K562 (cell line): ENCODE measurements around the gene GSKIP. TPM values are rescaled to one million over a fixed set of nuclear protein-coding genes. Genes with fewer than 3 reads are reported as not detected.
A peak's percentile ranks its signal among the peaks of the same experiment; 100 is the strongest.

Experiments used
- ATAC-seq: fragments of 200-7000 bp; cut with Tn5 transposase; 3 replicates; pipeline ENCODE4 v1.9.1; 2020; ENCODE audit warnings: moderate library complexity
- BruUV-seq: library from RNA; stranded (reverse); fragments of 400-500 nt; replicated peaks from 2 replicates; lab custom pipeline; 2021; lab: Mats Ljungman, UMichigan
- CTCF ChIA-PET: fragments of 300-600 bp; formaldehyde crosslinking; extraction: SDS; loops from one replicate; lab custom pipeline; 2021; ENCODE audit warnings: low intra/inter-chr PET ratio; lab: Yijun Ruan, JAX
- POLR2A ChIA-PET: fragments of 300-600, 350-650 bp; sonication (Branson Sonifier 250); formaldehyde crosslinking; extraction: SDS; loops from one replicate; lab custom pipeline; 2021; ENCODE audit warnings: antibody characterized with exemption, inconsistent platforms; lab: Yijun Ruan, JAX
- DNase-seq, 4 experiments: peaks; one replicate each; pipeline versions ENCODE4 v3.0.0 to v3.0.0-alpha.2; 2011 to 2018; ENCODE audit warnings: low spot score in 3 of 4, mixed read lengths in 3 of 4; ENCODE audit errors: extremely low read depth in 1 of 4
- FAIRE-seq: peaks from 2 replicates; lab custom pipeline; 2011; peaks lifted over from hg19 to GRCh38; lab: Jason Lieb, UNC
- H2AFZ ChIP-seq: 2 replicates; pipeline ENCODE4 v1.6.0; 2011; ENCODE audit warnings: low read depth, low read length, control low read depth, inconsistent platforms
- H3K27ac ChIP-seq: fragments of 200-600 bp; 3 replicates; pipeline ENCODE4 v1.8.0; 2011; ENCODE audit warnings: low read depth, mild to moderate bottlenecking, control low read depth, inconsistent platforms, low read length, moderate library complexity, mixed read lengths; ENCODE audit errors: extremely low read depth
- H3K27me3 ChIP-seq, 2 experiments: fragments of 300-600 bp in 1 of 2; 2 replicates in 1 of 2; 3 replicates in 1 of 2; pipeline versions ENCODE4 v1.6.0 to v1.8.0; 2011; ENCODE audit warnings: inconsistent platforms in 2 of 2, low read length in 2 of 2, mild to moderate bottlenecking in 1 of 2, mixed read lengths in 1 of 2, moderate library complexity in 1 of 2; ENCODE audit not compliant: control insufficient read depth in 2 of 2, insufficient read depth in 2 of 2
- H3K36me3 ChIP-seq: fragments of 300-600 bp; 3 replicates; pipeline ENCODE4 v1.8.0; 2011; ENCODE audit warnings: mild to moderate bottlenecking, low read length, inconsistent platforms; ENCODE audit not compliant: control insufficient read depth, insufficient read depth
- H3K4me1 ChIP-seq, 2 experiments: fragments of 200-600 bp in 1 of 2; replicated peaks in 1 of 2; 2 replicates in 1 of 2; 3 replicates in 1 of 2; pipeline versions ENCODE4 v1.5.1 to v1.8.0; 2011; ENCODE audit warnings: inconsistent platforms in 2 of 2, low read length in 2 of 2, mild to moderate bottlenecking in 1 of 2, mixed read lengths in 1 of 2, moderate library complexity in 1 of 2; ENCODE audit not compliant: control insufficient read depth in 2 of 2, insufficient read depth in 2 of 2
- H3K4me2 ChIP-seq: 2 replicates; pipeline ENCODE4 v1.6.1; 2011; ENCODE audit warnings: low read length, control low read depth, inconsistent platforms, mixed read lengths; ENCODE audit not compliant: insufficient read depth
- H3K4me3 ChIP-seq: fragments of 200-600 bp; sonication (generic), shearing (Covaris generic); 2 replicates; pipeline ENCODE4 v1.5.1; 2016; ENCODE audit warnings: control low read depth, inconsistent platforms
- H3K79me2 ChIP-seq: fragments of 200-600 bp; 3 replicates; pipeline ENCODE4 v1.8.0; 2011; ENCODE audit warnings: low read length, inconsistent platforms; ENCODE audit not compliant: control insufficient read depth, insufficient read depth
- H3K9ac ChIP-seq, 2 experiments: 2 replicates each; pipeline versions ENCODE4 v1.6.0 to v1.6.1; 2011; ENCODE audit warnings: low read depth in 2 of 2, low read length in 2 of 2, control low read depth in 1 of 2, inconsistent platforms in 1 of 2, mild to moderate bottlenecking in 1 of 2, mixed read lengths in 1 of 2; ENCODE audit not compliant: insufficient read depth in 1 of 2
- H3K9me1 ChIP-seq: one replicate; pipeline ENCODE4 v1.6.0; 2011; ENCODE audit warnings: inconsistent platforms, mild to moderate bottlenecking, low read length, moderate library complexity; ENCODE audit not compliant: control insufficient read depth, insufficient read depth
- H3K9me3 ChIP-seq: replicated peaks from 2 replicates; pipeline ENCODE4 v1.5.1; 2011; ENCODE audit warnings: low read depth, low read length, inconsistent platforms; ENCODE audit not compliant: control insufficient read depth, insufficient read depth
- H4K20me1 ChIP-seq: replicated peaks from 2 replicates; pipeline ENCODE4 v1.6.1; 2011; ENCODE audit warnings: low read length, inconsistent platforms, mixed read lengths; ENCODE audit not compliant: control insufficient read depth, insufficient read depth
- ARNT ChIP-seq, 2 experiments: fragments of 450-650 bp; IDR thresholded peaks; 2 replicates each; pipeline ENCODE4 v1.6.1; 2016; ENCODE audit warnings: mild to moderate bottlenecking in 1 of 2
- HMGN3 ChIP-seq: IDR thresholded peaks from 2 replicates; pipeline ENCODE4 v1.6.1; 2011; ENCODE audit warnings: borderline replicate concordance, low read depth, mild to moderate bottlenecking, mixed read lengths, low read length; ENCODE audit not compliant: insufficient read length; ENCODE audit errors: extremely low read depth
- KAT7 ChIP-seq: sonication (generic); formaldehyde crosslinking; IDR thresholded peaks from 2 replicates; pipeline ENCODE4 v1.8.0; 2022; ENCODE audit warnings: missing genetic modification reagents, mild to moderate bottlenecking, borderline replicate concordance
- KLF13 ChIP-seq: fragments of 450-650 bp; IDR thresholded peaks from 2 replicates; pipeline ENCODE4 v1.6.1; 2016; ENCODE audit warnings: missing genetic modification characterization, low read depth, mild to moderate bottlenecking, missing compliant biosample characterization, moderate library complexity, borderline replicate concordance
- MED1 ChIP-seq: sonication (generic); formaldehyde crosslinking; IDR thresholded peaks from 2 replicates; pipeline ENCODE4 v1.8.1; 2023; ENCODE audit warnings: missing genetic modification reagents, borderline replicate concordance
- TOE1 ChIP-seq, 2 experiments: fragments of 450-650 bp in 1 of 2; sonication (generic) in 1 of 2; formaldehyde crosslinking in 1 of 2; IDR thresholded peaks; 2 replicates each; pipeline versions ENCODE4 v1.7.1 to v1.8.0; 2016 to 2022; ENCODE audit warnings: borderline replicate concordance in 2 of 2, mild to moderate bottlenecking in 2 of 2, antibody characterized with exemption in 1 of 2, inconsistent platforms in 1 of 2, low read depth in 1 of 2, missing genetic modification reagents in 1 of 2, moderate library complexity in 1 of 2
- ZNF584 ChIP-seq: fragments of 200-800 bp; sonication (Bioruptor generic); IDR thresholded peaks from 2 replicates; pipeline ENCODE4 v1.6.1; 2016; ENCODE audit warnings: low read depth, mild to moderate bottlenecking, missing genetic modification characterization, missing compliant biosample characterization
- WGBS: fragments of 100-300 bp; shearing (Covaris generic); methylation state at CpG from one replicate; pipeline ENCODE4 v1.1.6; 2016; ENCODE audit warnings: low coverage, mixed read lengths; ENCODE audit not compliant: insufficient coverage; ENCODE audit errors: missing lambda C conversion rate; 5-methylcytosine and 5-hydroxymethylcytosine counted together
- in situ Hi-C: fragments of 300-500 bp; cut with MboI; formaldehyde crosslinking; loops from 4 replicates; pipeline ENCODE4 v1.15.0; 2018; ENCODE audit warnings: inconsistent platforms, mixed read lengths
- intact Hi-C: fragments of 100-400 bp; cut with micrococcal nuclease; formaldehyde crosslinking; loops from 2 replicates; pipeline ENCODE4 v1.14.2; 2022
- polyA plus RNA-seq, 8 experiments: library from polyadenylated mRNA; depleted of rRNA in 4 of 8; stranded (reverse) in 5 of 8; unstranded in 3 of 8; fragments of >200 nt; fragmentation: Nextera tagmentation in 2 of 8; fragmentation: Illumina TruSeq in 1 of 8; extraction: Ambion mirVana in 2 of 8; extraction: Trizol in 1 of 8; gene quantifications; 2 replicates each; pipeline versions ENCODE4 v1.2.1 to v1.2.3, GENCODE V29; 2011 to 2014; ENCODE audit warnings: inconsistent platforms in 1 of 8, missing spikeins in 1 of 8
- total RNA-seq, 7 experiments: library from RNA; depleted of rRNA in 6 of 7; stranded (reverse); fragments of >200 nt in 6 of 7; fragmentation: Illumina TruSeq in 2 of 7; extraction: Trizol in 2 of 7; gene quantifications; 2 replicates each; pipeline versions ENCODE4 v1.2.1 to v1.2.3, GENCODE V29; 2011 to 2021; ENCODE audit warnings: low replicate concordance in 1 of 7
- TF ChIP-seq, protein P1 (sequence below), 3 experiments: fragments of 200-800 bp in 1 of 3; fragments of 250-450 bp in 1 of 3; fragments of 450-650 bp in 1 of 3; sonication (Bioruptor Pico) in 1 of 3; sonication (Bioruptor generic) in 1 of 3; formaldehyde crosslinking in 1 of 3; IDR thresholded peaks; 2 replicates each; pipeline versions ENCODE4 v1.6.1 to v1.8.0; 2016 to 2022; ENCODE audit warnings: mild to moderate bottlenecking in 2 of 3, missing genetic modification characterization in 2 of 3, missing compliant biosample characterization in 1 of 3, moderate library complexity in 1 of 3
- TF ChIP-seq, protein P2 (sequence below): sonication (generic); formaldehyde crosslinking; IDR thresholded peaks from 2 replicates; pipeline ENCODE4 v1.8.0; 2022; ENCODE audit warnings: missing genetic modification reagents, mild to moderate bottlenecking, moderate library complexity, borderline replicate concordance
- TF ChIP-seq, protein P3 (sequence below): fragments of 250-450 bp; sonication (Bioruptor Pico); IDR thresholded peaks from 2 replicates; pipeline ENCODE4 v1.8.0; 2021; ENCODE audit warnings: moderate library complexity, mild to moderate bottlenecking, inconsistent platforms
- TF ChIP-seq, protein P4 (sequence below), 2 experiments: fragments of 250-450 bp in 1 of 2; fragments of 450-650 bp in 1 of 2; sonication (Bioruptor Pico) in 1 of 2; IDR thresholded peaks; 2 replicates each; pipeline versions ENCODE4 v1.6.1 to v1.8.0; 2016 to 2021; ENCODE audit warnings: mild to moderate bottlenecking in 2 of 2, moderate library complexity in 2 of 2, missing compliant biosample characterization in 1 of 2, missing genetic modification characterization in 1 of 2

The GSKIP gene
- total and polyA plus RNA-seq, 9 of the 15 experiments (the other 6 are each of a cell fraction or from before 2014, with no cell fraction given): 12.9 to 58.9 (median 22.2) TPM

DNA sequence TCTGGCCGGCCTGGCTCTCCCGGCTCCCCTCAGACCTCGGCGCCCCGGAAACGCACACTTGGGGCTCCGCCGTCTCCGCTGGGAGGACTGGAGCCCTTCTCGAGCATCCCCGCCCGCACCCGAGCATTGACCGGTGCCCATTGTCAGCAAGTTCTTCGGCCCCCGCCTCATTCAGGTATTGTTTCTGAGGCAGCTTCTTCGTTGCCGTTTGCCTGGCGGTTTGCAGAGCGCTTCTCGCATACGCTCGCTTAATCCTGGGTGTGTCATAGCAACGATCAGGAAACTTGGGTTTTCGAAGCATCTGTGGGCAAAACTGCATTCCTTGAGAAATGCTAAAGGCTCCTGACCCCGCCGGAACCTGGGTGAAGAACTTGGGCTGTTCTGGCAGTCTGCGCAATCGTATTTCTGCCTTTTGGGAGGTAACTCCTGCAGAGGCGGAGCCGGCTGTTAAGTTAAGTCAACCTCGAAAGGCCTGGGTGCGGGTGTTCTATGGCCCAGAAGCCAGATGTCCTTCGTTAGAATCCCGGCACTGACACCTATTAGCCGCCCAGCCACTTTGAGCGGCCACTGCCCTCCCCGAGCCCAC lies 518 bp downstream of the GSKIP start:
- Histone ChIP-seq H3K36me3 (no peaks in the 10 kb centered on the region), H3K9me3 (no peaks in the 10 kb centered on the region), H3K4me2 (peak overlapping the region; percentile 72), H2AFZ (peak overlapping the region; percentile 22; the same call in 1 of the 2 replicates), H3K27me3 (no peaks in the 10 kb centered on the region), H4K20me1 (0 out of 2 replicates have a peak, but pooled peaks cover 3% of the 10 kb centered on the region), H3K4me3 (peak overlapping the region; percentile 92), H3K9ac (peak overlapping the region; percentile 65 to 90), H3K79me2 (peaks cover 95% of the 10 kb centered on the region), H3K27ac (peak overlapping the region; percentile 77), H3K9me1 (no peaks in the 10 kb centered on the region), H3K4me1 (peaks cover 14 to 34% of the 10 kb centered on the region in 2 experiments)
- peak; percentile 12 to 65 (median 14) for DNase-seq
- ChIA-PET CTCF (interaction anchor here (0.6 kb wide), 1 partner anchor 50 kb away, joined by 3 read pairs; no protein-coding TSS in a partner anchor), POLR2A (no interaction called here)
- BruUV-seq: no TSS peak
- ATAC-seq: peak; percentile 33
- FAIRE-seq: peak; percentile 61
- under 1% methylated on average over 28 of the region's 38 CpGs for WGBS
- intact Hi-C loops: loop anchor here (5.0 kb wide), 1 partner anchor 43 kb away; no protein-coding TSS in a partner anchor
- in situ Hi-C loops: no loop called here
- TF ChIP-seq, protein P1, sequence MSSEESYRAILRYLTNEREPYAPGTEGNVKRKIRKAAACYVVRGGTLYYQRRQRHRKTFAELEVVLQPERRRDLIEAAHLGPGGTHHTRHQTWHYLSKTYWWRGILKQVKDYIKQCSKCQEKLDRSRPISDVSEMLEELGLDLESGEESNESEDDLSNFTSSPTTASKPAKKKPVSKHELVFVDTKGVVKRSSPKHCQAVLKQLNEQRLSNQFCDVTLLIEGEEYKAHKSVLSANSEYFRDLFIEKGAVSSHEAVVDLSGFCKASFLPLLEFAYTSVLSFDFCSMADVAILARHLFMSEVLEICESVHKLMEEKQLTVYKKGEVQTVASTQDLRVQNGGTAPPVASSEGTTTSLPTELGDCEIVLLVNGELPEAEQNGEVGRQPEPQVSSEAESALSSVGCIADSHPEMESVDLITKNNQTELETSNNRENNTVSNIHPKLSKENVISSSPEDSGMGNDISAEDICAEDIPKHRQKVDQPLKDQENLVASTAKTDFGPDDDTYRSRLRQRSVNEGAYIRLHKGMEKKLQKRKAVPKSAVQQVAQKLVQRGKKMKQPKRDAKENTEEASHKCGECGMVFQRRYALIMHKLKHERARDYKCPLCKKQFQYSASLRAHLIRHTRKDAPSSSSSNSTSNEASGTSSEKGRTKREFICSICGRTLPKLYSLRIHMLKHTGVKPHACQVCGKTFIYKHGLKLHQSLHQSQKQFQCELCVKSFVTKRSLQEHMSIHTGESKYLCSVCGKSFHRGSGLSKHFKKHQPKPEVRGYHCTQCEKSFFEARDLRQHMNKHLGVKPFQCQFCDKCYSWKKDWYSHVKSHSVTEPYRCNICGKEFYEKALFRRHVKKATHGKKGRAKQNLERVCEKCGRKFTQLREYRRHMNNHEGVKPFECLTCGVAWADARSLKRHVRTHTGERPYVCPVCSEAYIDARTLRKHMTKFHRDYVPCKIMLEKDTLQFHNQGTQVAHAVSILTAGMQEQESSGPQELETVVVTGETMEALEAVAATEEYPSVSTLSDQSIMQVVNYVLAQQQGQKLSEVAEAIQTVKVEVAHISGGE (CRISPR knock-in tag; IDR thresholded peaks at IDR 0.05): 0 out of 6 replicates have a peak, but pooled peaks of 1 of the 3 experiments have one; percentile 11
- 0 out of 2 replicates have a peak, but pooled peaks have one; percentile 22 for TF ChIP-seq TOE1 (IDR thresholded peaks at IDR 0.05; ENCODE audit: borderline replicate concordance)
- TF ChIP-seq TOE1 (CRISPR knock-in tag; IDR thresholded peaks at IDR 0.05; ENCODE audit: borderline replicate concordance, low read depth): no peak
- TF ChIP-seq, protein P2, sequence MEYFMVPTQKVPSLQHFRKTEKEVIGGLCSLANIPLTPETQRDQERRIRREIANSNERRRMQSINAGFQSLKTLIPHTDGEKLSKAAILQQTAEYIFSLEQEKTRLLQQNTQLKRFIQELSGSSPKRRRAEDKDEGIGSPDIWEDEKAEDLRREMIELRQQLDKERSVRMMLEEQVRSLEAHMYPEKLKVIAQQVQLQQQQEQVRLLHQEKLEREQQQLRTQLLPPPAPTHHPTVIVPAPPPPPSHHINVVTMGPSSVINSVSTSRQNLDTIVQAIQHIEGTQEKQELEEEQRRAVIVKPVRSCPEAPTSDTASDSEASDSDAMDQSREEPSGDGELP (CRISPR knock-in tag): 0 out of 2 replicates have a peak, but pooled peaks have one; percentile 16
- TF ChIP-seq, protein P3, sequence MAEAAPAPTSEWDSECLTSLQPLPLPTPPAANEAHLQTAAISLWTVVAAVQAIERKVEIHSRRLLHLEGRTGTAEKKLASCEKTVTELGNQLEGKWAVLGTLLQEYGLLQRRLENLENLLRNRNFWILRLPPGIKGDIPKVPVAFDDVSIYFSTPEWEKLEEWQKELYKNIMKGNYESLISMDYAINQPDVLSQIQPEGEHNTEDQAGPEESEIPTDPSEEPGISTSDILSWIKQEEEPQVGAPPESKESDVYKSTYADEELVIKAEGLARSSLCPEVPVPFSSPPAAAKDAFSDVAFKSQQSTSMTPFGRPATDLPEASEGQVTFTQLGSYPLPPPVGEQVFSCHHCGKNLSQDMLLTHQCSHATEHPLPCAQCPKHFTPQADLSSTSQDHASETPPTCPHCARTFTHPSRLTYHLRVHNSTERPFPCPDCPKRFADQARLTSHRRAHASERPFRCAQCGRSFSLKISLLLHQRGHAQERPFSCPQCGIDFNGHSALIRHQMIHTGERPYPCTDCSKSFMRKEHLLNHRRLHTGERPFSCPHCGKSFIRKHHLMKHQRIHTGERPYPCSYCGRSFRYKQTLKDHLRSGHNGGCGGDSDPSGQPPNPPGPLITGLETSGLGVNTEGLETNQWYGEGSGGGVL (CRISPR knock-in tag): no peak
- TF ChIP-seq MED1: no peak
- peak; percentile 35; the same call in 1 of the 2 replicates for TF ChIP-seq KAT7 (CRISPR knock-in tag)
- TF ChIP-seq ARNT (IDR thresholded peaks at IDR 0.05): no peak
- TF ChIP-seq HMGN3: peak; percentile 7
- TF ChIP-seq KLF13 (tag): 0 out of 2 replicates have a peak, but pooled peaks have one; percentile 13
- TF ChIP-seq, protein P4, sequence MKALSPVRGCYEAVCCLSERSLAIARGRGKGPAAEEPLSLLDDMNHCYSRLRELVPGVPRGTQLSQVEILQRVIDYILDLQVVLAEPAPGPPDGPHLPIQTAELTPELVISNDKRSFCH (CRISPR knock-in tag; IDR thresholded peaks at IDR 0.05): no peak
- TF ChIP-seq, protein P4 (tag; IDR thresholded peaks at IDR 0.05): no peak
- TF ChIP-seq ZNF584: no peak
